Measurements from ENCODE around the gene KLHL21.

GRCh38 chr1:6613361-6614018, 10.8 kb upstream of the KLHL21 start, which contains the start of gene PHF13:
- TF ChIP-seq POLR2A (IDR thresholded peaks at IDR 0.05) (peak in 1 of 2 donors; percentile 37), CTCF (IDR thresholded peaks at IDR 0.05) (no peak)
